Thyroid gland (tissue), 4 donors: ENCODE results near the gene RAD1. TPM values are rescaled to one million over a fixed set of nuclear protein-coding genes. Genes with fewer than 3 reads are reported as not detected.
"Not testable (repeated sequence)": the region's sequence is repeated elsewhere in the genome, so short reads cannot be mapped to it uniquely, and the experiment has no call there.

Experiments used
- DNase-seq, 2 donors: peaks; one replicate each; pipeline ENCODE4 v3.0.0-alpha.2; 2019
- H3K27ac ChIP-seq, 3 donors: fragments of 200-600 bp; sonication (generic); 1 replicate in 2 of 3; 2 replicates in 1 of 3; pipeline ENCODE4 v1.5.1; 2016 to 2019; ENCODE audit warnings: mild to moderate bottlenecking in 1 of 3, moderate library complexity in 1 of 3
- H3K27me3 ChIP-seq: fragments of 200-600 bp; sonication (generic); one replicate; pipeline ENCODE4 v1.5.1; 2019
- H3K36me3 ChIP-seq, 2 donors: fragments of 200-600 bp; sonication (generic); one replicate each; pipeline ENCODE4 v1.5.1; 2016 to 2019
- H3K4me1 ChIP-seq, 2 donors: fragments of 200-600 bp; sonication (generic); one replicate each; pipeline ENCODE4 v1.5.1; 2017 to 2019
- H3K4me3 ChIP-seq, 3 donors: fragments of 200-600 bp; sonication (generic); replicated peaks in 1 of 3; 1 replicate in 2 of 3; 2 replicates in 1 of 3; pipeline ENCODE4 v1.5.1; 2016; ENCODE audit warnings: mild to moderate bottlenecking in 1 of 3
- H3K9me3 ChIP-seq: fragments of 200-600 bp; sonication (generic); one replicate; pipeline ENCODE4 v1.5.1; 2017
- CTCF ChIP-seq, 6 experiments: fragments of 200-600 bp in 3 of 6; fragments of 450-650 bp in 3 of 6; sonication (generic) in 3 of 6; IDR thresholded peaks; one replicate each; pipeline ENCODE4 v1.5.1; 2016 to 2019; ENCODE audit warnings: antibody characterized with exemption in 6 of 6, mild to moderate bottlenecking in 2 of 6, inconsistent platforms in 1 of 6, moderate library complexity in 1 of 6
- POLR2A ChIP-seq, 2 donors: fragments of 450-650 bp; IDR thresholded peaks; one replicate each; pipeline ENCODE4 v1.6.1; 2017; ENCODE audit warnings: antibody characterized with exemption in 2 of 2, mild to moderate bottlenecking in 2 of 2, moderate library complexity in 1 of 2
- WGBS, 2 donors: methylation state at CpG; one replicate each; pipeline ENCODE4 v1.1.5; 2017; 5-methylcytosine and 5-hydroxymethylcytosine counted together
- intact Hi-C: fragments of 100-400 bp; cut with DNase I; formaldehyde crosslinking; loops from one replicate; pipeline ENCODE4 v1.15.1; 2023
- total RNA-seq, 4 donors: library from RNA; depleted of rRNA; stranded (reverse); fragments of >200 nt; gene quantifications; one replicate each; pipeline ENCODE4 v1.2.3, GENCODE V29; 2016

RAD1 gene
- total RNA-seq, 4 donors from 2014 or later = 31.1 to 40.7 (median 37.5) TPM

- DNase-seq = no peak
- Histone ChIP-seq H3K9me3 (no peaks in the 10 kb centered on the region), H3K4me1 (peaks cover 38 to 40% of the 10 kb centered on the region in 2 donors), H3K27ac (peak overlapping the region; percentile 23 to 74 (median 70)), H3K4me3 (no peak overlapping the region), H3K36me3 (peaks cover 18 to 21% of the 10 kb centered on the region in 2 donors), H3K27me3 (no peaks in the 10 kb centered on the region)
- no peak for TF ChIP-seq CTCF (IDR thresholded peaks at IDR 0.05)
- TF ChIP-seq POLR2A (IDR thresholded peaks at IDR 0.05) = no peak
- 90 to 96% methylated on average over 3 of the region's 3 CpGs for WGBS, 2 donors
- intact Hi-C loops = no loop called here
These were observed 11.1 kb upstream of the RAD1 start for GRCh38 chr5:34926318-34926888.

GRCh38 chr5:34924462-34924765 is 9.1 kb upstream of the RAD1 start:
- Histone ChIP-seq H3K4me1 (peaks cover 28 to 31% of the 10 kb centered on the region in 2 donors), H3K4me3 (no peak overlapping the region), H3K27ac (peak overlapping the region in 2 of 3 donors; percentile 8 to 55), H3K27me3 (no peaks in the 10 kb centered on the region), H3K36me3 (peaks cover 18 to 21% of the 10 kb centered on the region in 2 donors), H3K9me3 (no peaks in the 10 kb centered on the region)
- intact Hi-C loops = no loop called here
- no peak for DNase-seq
- TF ChIP-seq CTCF (IDR thresholded peaks at IDR 0.05) = no peak
- no peak for TF ChIP-seq POLR2A (IDR thresholded peaks at IDR 0.05)

GRCh38 chr5:34923694-34924461 is 8.6 kb upstream of the RAD1 start:
- TF ChIP-seq CTCF (IDR thresholded peaks at IDR 0.05) (no peak), POLR2A (IDR thresholded peaks at IDR 0.05) (peak in 1 of 2 donors; percentile 16)
- intact Hi-C loops = no loop called here
- 60 to 75% methylated on average over 3 of the region's 3 CpGs for WGBS, 2 donors
- Histone ChIP-seq H3K36me3 (peaks cover 18 to 21% of the 10 kb centered on the region in 2 donors), H3K27ac (peak overlapping the region in 2 of 3 donors; percentile 8 to 55), H3K4me3 (no peak overlapping the region), H3K4me1 (peaks cover 28 to 30% of the 10 kb centered on the region in 2 donors), H3K27me3 (no peaks in the 10 kb centered on the region), H3K9me3 (no peaks in the 10 kb centered on the region)
- no peak for DNase-seq

GRCh38 chr5:34923256-34923655 is 8.0 kb upstream of the RAD1 start:
- DNase-seq, H3K9me3 ChIP-seq, H3K27me3 ChIP-seq, intact Hi-C loops, H3K4me3 ChIP-seq: not testable (repeated sequence)
- H3K36me3 ChIP-seq = peaks cover 18 to 21% of the 10 kb centered on the region in 2 donors
- peaks cover 22 to 24% of the 10 kb centered on the region in 2 donors for H3K4me1 ChIP-seq
- 88 to 93% methylated on average over 9 of the region's 9 CpGs for WGBS, 2 donors
- peak overlapping the region in 2 of 3 donors; percentile 8 to 55 for H3K27ac ChIP-seq

- Histone ChIP-seq H3K36me3 (peaks cover 11 to 14% of the 10 kb centered on the region in 2 donors), H3K27me3 (no peaks in the 10 kb centered on the region), H3K9me3 (no peaks in the 10 kb centered on the region), H3K4me1 (peaks cover 21 to 31% of the 10 kb centered on the region in 2 donors), H3K27ac (no peak overlapping the region), H3K4me3 (no peak overlapping the region)
- WGBS, 2 donors = 87 to 94% methylated on average over 4 of the region's 4 CpGs
- TF ChIP-seq CTCF (IDR thresholded peaks at IDR 0.05) (peak in 1 of 6 experiments; percentile 5), POLR2A (IDR thresholded peaks at IDR 0.05) (no peak)
- intact Hi-C loops = no loop called here
- DNase-seq = no peak
These were observed 3.8 kb upstream of the RAD1 start for GRCh38 chr5:34919077-34919476.
